ENCODE measurements around the gene FGF1.
A peak's percentile ranks its signal among the peaks of the same experiment; 100 is the strongest.

FGF1 gene

DNA sequence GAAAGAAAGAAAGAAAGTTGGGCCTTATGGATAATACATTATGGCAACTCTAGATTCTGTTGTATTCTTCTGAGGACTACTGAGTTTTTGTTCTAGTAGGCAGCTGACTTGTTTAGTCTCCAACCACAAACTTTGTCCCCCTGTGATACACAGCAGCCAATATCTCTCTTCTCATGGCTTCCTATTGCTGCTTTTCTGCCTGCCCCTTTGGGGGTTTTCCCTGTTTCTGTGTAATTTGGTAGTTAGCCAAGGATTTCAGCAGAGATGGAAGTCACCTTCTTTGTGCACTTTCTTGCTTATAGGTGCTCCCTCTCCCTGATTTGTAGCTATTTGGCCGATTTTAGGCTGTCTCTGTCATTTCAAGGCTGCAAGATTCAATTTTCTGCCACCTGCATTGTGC lies 109.6 kb downstream of the FGF1 start:
- DNase-seq (ENCODE audit: low read depth), result no peak

DNA sequence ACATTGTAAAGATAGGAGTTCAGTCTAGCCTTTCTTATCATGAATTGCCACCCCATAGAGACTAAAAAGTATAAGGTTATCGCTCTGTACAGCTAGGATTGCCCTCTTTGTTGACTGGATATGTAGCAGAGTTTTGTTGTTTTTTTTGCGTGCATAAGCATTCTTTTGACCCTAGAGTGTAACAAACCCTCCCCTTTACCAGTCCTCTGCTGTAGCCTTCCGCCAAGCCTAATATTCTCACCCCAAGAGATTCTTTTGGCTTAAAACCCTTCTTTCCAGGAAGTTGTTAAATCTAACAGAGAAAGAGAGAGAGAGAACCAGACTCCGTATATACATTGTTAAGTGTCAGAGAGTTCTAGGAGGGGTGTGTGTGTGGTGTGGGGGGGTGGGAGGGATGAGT lies 113.9 kb downstream of the FGF1 start:
- DNase-seq (ENCODE audit: low read depth), result no peak

DNA sequence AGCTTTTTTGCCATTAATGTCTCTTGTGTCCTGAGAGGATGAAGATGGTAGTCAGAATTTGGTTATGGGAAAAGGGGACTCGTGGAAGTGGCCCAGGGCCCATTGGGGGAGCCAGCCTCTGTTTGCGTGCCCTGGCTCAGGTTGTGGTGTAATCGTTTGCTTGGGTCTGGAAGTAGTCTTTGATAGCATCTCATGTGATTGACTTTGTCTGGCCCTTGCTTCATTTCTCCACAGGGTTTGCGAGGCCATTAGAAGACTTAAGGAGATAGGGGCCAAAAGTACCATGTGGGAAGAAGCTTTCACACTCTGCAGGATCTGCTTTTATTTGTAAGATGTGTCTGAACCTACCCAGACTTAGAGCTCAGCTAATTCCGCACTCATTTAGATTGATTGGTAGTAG lies 114.5 kb downstream of the FGF1 start:
- DNase-seq (ENCODE audit: low read depth), result no peak

DNA sequence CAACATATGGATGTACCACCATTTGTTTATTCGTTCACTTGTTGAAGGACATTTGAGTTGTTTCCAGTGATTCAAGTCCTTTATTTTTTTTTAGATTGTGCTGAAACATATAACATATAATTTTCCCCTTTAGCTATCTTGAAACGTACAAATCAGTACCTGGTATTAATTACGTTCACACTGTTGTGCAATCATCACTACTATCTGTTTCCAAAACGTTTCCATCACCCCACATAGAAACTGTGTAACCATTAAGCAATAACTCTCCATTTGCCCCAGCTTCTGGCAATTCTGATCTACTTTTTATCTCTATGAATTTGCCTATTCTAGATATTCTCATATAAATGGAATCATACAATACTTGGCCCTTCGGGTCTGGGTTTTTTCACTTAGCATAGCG lies 116.0 kb downstream of the FGF1 start:
- no peak for DNase-seq (ENCODE audit: low read depth)

DNA sequence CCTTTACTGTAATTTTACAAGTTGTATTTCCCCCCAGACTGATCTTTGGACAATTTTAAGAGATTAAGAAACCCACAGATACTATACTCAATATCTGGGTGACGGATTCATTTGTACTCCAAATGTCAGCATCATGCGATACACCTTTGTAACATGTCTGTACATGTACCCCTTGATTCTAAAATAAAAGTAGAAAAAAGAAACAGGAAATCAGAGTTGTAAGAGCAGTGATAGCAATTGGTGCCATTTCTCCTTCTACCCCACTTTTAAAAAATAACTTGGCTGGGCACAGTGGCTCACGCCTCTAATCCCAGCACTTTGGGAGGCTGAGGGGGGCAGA lies 116.9 kb downstream of the FGF1 start:
- DNase-seq (ENCODE audit: low read depth), result no peak

DNA sequence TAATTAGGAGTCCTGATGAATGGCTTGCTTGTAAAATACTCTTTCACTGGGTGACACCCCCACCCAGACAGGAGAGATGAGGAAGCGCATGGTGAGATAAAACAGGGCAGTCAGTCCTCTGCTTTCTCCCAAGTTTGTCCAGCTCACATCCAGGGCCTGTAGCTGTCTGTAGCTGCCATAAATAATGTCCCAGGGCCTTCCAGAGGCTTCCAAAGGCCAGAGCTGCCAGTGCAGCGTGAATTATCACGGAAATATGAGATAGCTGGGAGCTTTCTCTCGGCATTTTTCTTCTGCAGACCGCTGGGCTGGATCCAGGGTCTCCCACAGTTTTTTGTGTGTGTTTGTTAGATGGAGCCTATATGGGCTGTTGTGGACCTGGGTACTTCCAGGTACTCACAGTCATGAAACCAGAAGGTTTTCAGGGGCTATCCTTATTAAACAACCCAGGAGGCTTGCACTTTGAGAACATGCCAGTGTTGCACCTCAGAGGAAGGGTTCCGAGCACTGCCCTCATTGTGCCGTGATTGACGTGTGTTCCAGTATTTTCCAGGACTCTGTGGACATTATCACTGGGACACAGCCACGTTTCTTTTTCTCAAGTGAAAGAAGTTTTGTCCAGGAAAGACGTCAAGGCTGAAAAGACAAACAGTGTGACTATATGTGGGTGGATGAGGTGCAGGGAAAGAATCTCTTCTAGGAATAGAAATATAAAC lies 117.5 kb downstream of the FGF1 start:
- no peak for DNase-seq (ENCODE audit: low read depth)

DNA sequence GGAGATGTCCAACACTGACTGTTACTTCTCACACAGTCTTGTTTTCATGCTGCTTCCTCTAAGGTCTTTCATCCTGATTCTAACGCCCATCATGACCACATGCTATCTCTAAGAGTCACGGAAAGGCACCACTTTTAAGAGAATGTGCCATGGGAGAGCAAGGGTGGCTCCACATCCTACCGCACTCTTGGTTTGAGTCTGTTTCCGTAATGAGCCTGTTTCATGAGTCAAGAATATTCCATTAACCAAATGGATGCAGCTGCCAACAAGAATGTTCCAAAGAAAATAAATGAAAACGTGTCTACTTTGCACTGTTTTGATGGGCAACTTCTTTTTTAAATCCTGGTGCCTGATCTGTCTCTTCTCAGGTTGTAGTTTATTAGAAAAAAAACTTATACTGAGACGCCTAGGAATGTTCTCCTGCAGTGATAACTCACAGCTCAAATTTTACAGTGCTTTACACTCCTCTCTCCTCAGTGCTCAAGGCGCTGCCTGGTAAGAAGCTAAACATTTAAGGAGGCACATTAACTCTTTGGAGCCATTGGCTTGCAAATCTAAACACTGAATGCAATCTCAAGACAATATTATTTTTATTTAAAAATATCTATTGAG lies 124.3 kb downstream of the FGF1 start:
- DNase-seq (ENCODE audit: low read depth), result no peak

DNA sequence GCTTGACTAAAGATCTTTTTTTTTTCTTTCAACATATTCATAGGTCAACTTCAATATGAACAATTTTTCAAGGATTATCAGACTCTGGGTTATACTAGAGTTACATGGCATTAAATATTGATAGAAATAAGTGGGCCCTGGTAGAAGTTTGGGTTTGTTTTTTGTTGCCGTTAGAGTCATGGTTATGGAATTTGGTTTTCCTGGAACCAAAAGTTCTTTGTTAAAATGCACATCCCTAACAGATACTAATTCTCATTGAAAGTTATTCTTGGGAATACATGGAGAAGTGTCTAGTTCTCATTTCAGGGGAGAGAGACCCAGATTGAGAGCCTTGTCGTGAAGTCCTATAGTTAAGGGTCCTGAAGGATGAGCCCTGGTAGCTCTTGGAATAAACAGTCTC lies 124.9 kb downstream of the FGF1 start:
- no peak for DNase-seq (ENCODE audit: low read depth)

DNA sequence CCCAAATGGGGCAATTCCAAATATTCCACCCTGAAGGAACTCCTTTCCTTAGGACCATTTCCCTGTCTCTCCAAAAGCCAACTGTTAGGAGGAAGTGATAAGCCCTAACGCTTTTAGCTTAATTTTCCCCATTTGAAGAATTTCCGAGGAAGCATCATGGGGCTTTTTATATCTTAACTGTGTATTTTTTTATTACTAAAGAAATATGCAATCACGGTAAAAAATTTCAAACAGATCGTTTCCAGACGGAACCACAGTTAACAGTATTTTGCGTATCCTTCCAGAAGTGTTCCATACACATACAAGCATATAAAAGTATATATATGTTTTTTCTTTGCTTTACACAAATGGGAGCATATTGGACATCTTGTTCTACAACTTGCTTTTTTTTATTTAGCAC lies 133.8 kb downstream of the FGF1 start:
- no peak for DNase-seq (ENCODE audit: low read depth)

DNA sequence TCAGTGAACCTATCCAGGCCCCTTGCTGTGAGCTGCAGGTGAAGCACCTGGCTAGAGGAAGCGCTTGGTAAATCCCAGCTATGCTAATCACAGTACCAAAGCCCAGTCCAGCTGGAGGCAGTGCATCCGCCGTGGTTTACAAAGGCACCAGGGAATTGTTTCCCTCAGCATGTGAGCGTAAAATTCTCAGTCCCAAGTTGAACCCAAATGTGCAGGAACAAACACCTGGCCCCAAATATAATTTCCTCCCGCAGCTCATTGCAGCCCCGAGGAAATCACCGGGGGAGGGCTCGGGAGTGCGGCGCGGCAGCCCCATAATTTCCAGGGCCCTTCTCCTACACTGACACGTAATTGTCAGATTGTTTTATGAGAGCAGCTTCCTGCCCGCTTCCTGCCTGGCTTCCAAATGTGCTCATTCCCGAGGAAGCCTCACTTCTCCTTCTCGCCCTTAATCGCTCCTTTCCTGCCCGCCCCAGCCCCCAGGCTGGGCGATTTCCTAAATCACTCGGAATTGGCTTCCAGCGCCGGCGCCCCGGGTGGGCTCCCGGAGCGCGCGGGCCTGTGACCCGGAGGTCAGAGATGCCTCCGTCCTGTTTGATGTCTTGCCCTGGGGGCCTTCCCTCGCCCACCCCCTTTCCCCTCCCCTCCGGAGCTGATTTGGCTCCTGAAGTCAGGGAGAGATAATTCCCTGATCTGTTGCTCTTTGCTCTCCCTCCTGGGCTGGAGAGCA lies 134.4 kb downstream of the FGF1 start:
- DNase-seq (ENCODE audit: low read depth), result no peak

DNA sequence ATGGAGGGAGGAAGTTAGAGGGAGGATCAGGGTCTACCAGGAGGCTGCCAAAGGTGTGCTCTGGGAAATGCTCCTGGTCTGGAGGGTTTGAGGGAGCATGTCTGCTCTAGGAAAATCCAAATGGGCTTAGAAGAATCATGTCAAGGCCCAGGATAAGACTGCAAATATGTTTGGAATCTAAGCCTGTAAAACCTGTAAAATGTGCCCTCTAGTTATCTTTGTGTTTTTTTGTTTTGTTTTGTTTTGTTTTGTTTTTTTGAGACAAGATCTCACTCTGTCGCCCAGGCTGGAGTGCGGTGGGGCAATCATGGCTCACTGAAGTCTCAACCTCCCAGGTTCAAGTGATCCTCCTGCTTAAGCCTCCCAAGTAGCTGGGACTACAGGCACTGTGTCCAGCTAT lies 135.4 kb downstream of the FGF1 start:
- DNase-seq (ENCODE audit: low read depth), result no peak

DNA sequence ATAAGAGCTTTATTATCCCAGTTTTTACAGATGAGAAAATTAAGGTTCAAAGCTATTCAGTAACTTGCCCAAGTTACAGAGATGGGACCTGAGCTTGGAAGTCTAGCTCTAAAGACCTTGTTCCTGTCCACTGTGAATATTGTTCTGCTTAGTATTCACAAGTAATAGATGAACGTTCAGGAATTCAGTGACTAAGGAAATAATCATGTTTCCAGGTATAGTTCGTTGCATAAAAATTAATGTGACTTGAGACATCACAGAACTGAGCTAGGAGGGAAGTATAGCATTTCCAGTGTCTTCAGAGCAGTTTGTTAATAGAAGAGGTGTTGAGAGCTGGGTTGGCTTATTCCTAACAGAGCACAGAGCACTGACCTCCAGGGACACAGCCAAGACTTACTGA lies 136.1 kb downstream of the FGF1 start:
- DNase-seq (ENCODE audit: low read depth), result no peak

DNA sequence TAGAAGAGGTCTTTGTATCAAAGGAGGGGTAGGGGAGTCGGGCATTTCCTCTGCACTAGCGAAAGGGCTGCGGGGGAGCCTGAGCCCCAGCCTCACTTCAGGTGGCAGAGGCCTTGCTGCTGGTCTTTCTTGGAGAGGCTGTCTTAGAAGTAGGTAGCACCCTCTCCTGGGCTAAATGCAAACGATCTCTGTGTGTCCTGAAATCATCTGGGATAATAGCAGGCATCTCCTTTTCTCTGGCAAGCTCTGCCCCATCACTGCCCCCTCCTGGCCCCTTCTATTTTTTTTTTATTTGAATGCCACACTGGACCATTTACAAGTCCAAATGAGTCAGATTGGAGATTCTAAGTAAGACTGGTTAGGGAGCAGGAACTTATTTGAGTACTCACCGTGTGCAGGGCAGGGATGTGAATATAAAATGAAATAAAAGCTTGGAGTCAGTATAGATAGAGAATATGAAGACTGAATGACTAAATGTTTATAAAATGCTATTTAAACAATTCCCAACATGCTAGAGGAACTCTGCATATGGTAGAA lies 137.1 kb downstream of the FGF1 start:
- peak; percentile 10 for DNase-seq (ENCODE audit: low read depth)

DNA sequence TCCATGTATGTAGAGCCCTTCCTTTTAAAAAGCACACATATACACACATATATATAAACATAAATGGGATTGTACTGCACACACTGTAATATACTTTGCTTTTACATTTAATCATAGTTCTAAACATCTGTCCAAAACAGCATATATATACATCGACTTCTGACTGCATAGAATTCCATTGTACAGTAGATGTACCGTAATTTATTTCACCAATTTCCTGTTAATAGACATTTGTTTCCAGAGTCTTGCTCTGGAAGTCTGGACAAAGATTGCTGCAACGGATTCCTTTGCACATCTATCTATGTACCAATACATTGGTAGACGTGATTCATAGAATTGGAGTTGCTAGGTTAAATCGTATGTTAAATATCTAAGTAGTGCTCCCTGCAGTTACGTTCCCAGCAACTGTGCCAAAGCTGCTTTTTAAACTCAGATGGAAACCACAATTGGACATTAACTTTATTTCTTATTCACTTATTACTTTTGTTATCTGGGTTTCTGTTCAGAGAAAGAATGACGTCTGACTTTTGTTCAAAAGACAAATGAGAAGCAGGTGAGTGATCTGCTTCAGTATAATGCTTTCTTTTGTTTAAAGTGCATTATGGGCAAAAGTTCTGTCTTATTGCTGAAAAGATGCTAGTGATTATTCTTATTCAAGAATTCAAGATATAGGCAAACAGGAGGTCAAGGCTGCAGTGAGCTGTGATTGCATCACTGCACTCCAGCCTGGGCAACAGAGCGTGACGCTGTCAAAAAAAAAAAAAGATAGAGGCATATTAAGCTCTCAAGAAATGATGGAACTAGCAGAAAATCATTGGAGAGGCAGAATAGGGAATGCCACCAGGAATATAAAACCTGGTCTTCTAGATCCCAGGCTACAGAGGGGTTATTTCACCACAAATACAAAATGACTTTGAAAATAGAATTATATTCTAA lies 138.2 kb downstream of the FGF1 start:
- DNase-seq (ENCODE audit: low read depth), result no peak

DNA sequence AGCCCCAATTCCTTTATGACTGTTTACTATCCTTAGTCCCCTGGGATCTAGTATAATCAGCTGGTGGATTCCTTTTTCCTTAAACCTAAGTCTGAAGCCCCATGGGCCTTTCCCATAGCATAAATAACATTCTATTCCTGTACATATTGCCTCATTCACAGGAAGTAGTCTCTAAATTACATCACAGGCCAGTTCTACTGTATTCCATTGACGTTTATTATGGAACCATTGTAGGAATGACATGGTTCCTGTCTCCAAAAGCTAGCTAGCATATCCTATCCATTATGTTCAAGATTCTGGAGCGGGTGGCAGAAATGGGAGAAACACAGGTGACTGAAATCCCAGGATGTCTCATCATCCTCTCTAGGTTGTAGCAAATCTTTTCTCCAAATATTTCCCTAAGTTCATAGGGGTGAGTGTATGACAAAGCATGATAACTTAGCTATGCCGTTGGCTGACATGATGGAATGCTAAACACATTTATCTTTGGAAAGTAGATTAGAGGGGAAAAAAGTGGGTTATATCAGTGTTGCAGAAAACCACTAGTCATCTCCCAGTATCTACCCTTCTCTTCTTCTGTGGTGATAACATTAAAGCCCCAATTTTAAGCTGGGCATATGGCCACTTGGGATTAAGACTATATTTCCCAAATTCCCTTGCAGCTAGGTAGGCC lies 140.1 kb downstream of the FGF1 start:
- DNase-seq (ENCODE audit: low read depth), result no peak

DNA sequence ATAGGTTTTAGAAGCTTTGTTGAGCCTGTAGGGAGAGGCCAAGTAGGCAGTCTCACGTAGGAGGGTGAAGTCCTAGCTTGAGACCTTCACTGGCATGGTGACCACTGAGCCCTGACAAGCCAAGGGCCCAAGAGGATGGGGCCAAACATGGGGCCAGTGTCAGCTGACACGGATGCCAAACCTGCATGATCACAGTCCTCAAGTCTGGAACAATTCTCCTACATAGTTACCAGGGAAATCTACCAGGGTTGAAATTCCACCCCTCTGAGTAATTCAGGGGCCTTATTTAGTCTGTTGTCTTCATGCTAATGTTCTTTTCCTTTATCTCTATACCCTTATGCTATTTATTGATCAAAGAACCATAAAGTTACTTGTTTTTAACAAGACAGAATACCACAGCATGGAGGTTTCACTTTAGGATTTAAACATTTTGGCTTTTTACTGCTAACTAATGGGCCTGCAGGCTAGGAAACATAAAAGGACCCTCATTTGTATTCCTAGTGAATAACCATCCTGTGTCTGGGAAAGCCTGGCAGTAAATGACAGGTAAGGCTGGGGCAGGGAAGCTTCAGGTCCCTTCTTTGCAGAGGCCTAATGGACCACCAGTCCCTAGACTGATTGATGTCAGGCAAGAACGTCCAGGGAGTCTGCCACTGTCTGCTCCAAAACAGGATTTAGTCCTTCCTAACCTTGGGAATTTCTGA lies 140.8 kb downstream of the FGF1 start:
- no peak for DNase-seq (ENCODE audit: low read depth)

DNA sequence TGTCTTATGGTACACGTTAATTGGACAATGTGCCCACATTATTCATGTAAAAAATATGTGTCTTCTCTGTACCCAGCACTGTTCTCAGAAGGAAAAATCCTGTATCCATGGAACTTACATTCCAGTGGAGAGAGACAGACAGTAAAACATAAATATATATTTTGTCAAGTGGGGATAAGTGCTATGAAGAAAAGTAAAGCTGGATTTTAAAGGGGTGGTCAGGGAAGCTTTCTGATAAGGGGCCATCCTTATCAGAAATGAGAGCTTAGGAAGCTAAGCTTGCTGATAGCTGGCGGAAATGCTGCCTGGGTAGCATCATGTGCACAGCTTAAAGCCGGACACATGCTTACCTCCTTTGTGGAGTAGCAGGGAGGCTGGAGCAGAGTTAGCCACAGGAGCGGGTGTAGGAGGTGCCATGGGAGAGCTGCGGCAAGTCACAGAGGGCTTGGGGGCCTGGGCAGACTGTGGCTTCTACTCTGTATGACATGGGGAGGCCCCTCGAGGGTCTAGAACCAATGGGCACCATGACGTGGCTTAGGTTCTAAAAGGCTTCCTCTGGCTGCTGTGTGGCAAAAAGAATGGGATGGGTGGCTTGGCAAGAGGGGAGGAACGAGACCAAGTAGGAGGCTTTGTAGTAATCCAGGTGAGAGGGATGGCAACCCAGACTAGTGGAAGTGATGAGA lies 141.7 kb downstream of the FGF1 start:
- DNase-seq (ENCODE audit: low read depth), result no peak

DNA sequence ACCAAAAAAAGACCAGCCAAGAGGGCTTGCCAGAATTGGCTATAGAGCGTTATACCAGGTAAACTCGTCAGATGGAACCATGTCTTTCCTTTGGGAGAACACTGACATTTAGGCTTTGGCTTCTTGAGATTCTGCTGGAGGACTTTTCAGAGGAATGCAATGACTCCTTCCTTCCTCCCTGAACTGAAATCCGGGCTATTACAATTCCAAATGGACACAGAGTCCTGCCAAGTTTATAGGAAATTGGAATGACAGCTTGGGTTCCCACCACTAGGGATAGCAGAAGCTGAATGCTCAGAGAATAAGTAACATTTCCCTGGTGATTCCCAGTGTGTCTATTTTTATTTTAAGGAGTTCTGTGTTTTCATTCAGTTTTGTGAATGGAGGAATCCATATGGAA lies 143.0 kb downstream of the FGF1 start:
- DNase-seq (ENCODE audit: low read depth), result no peak
